Spleen (tissue), 11 donors: ENCODE measurements around the gene DNAJB6. TPM values are rescaled to one million over a fixed set of nuclear protein-coding genes. Genes with fewer than 3 reads are reported as not detected.

Source experiments
- DNase-seq: peaks from one replicate; pipeline ENCODE4 v3.0.0-alpha.2; 2020
- H3K27ac ChIP-seq, 8 donors: fragments of 200-600 bp; sonication (generic) in 7 of 8; 1 replicate in 4 of 8; 2 replicates in 4 of 8; pipeline versions ENCODE4 v1.5.0 to v1.8.0; 2016 to 2021; ENCODE audit warnings: inconsistent platforms in 4 of 8, mild to moderate bottlenecking in 4 of 8, moderate library complexity in 1 of 8
- H3K27me3 ChIP-seq, 7 donors: fragments of 200-600 bp; sonication (generic) in 6 of 7; replicated peaks in 1 of 7; 1 replicate in 4 of 7; 2 replicates in 3 of 7; pipeline versions ENCODE4 v1.5.0 to v1.8.0; 2016 to 2021; ENCODE audit warnings: inconsistent platforms in 3 of 7, mild to moderate bottlenecking in 1 of 7
- H3K36me3 ChIP-seq, 6 donors: fragments of 200-600 bp; sonication (generic) in 5 of 6; 1 replicate in 4 of 6; 2 replicates in 2 of 6; pipeline versions ENCODE4 v1.5.0 to v1.8.0; 2016 to 2021; ENCODE audit warnings: inconsistent platforms in 2 of 6
- H3K4me1 ChIP-seq, 6 donors: fragments of 200-600 bp; sonication (generic) in 5 of 6; 1 replicate in 3 of 6; 2 replicates in 3 of 6; pipeline versions ENCODE4 v1.5.0 to v1.8.0; 2016 to 2021; ENCODE audit warnings: inconsistent platforms in 3 of 6
- H3K4me3 ChIP-seq, 8 donors: fragments of 200-600 bp; sonication (generic) in 7 of 8; 1 replicate in 4 of 8; 2 replicates in 4 of 8; pipeline versions ENCODE4 v1.5.0 to v1.8.0; 2016 to 2021; ENCODE audit warnings: inconsistent platforms in 4 of 8, mild to moderate bottlenecking in 4 of 8, moderate library complexity in 2 of 8
- H3K9me3 ChIP-seq, 8 donors: fragments of 200-600 bp; sonication (generic) in 7 of 8; 1 replicate in 4 of 8; 2 replicates in 4 of 8; pipeline versions ENCODE4 v1.5.0 to v1.8.0; 2016 to 2021; ENCODE audit warnings: inconsistent platforms in 4 of 8
- CTCF ChIP-seq, 11 experiments: fragments of 200-600 bp in 7 of 11; fragments of 450-650 bp in 4 of 11; sonication (generic) in 4 of 11; IDR thresholded peaks in 8 of 11; conservative IDR thresholded peaks in 3 of 11; 1 replicate in 7 of 11; 2 replicates in 4 of 11; pipeline versions ENCODE4 v1.4.0 to v1.8.0; 2016 to 2021; ENCODE audit warnings: antibody characterized with exemption in 11 of 11, inconsistent platforms in 4 of 11, mild to moderate bottlenecking in 1 of 11
- POLR2A ChIP-seq, 3 donors: fragments of 450-650 bp; IDR thresholded peaks; one replicate each; pipeline ENCODE4 v1.5.1; 2017; ENCODE audit warnings: antibody characterized with exemption in 3 of 3, mild to moderate bottlenecking in 1 of 3
- POLR2AphosphoS5 ChIP-seq, 3 donors: sonication (generic); formaldehyde crosslinking; IDR thresholded peaks; one replicate each; pipeline ENCODE4 v1.5.1; 2017; ENCODE audit warnings: antibody characterized with exemption in 3 of 3
- WGBS, 5 donors: extraction: QIAGEN DNeasy Blood & Tissue Kit in 3 of 5; methylation state at CpG; one replicate each; pipeline versions ENCODE4 v1.1.5 to v1.1.7; 2013 to 2018; 5-methylcytosine and 5-hydroxymethylcytosine counted together
- intact Hi-C: fragments of 100-400 bp; cut with DNase I; formaldehyde crosslinking; loops from one replicate; pipeline ENCODE4 v1.15.0; 2023; ENCODE audit warnings: low total_unique reads
- polyA plus RNA-seq, 3 donors: library from polyadenylated mRNA; stranded (reverse); fragments of 200-250 nt; gene quantifications; one replicate each; pipeline ENCODE4 v1.2.1, GENCODE V29; 2013
- total RNA-seq, 7 donors: library from RNA; depleted of rRNA in 3 of 7; stranded (reverse); fragments of >200 nt in 3 of 7; fragmentation: NEBNext Ultra II Directional in 4 of 7; extraction: Animal tissue kit (Norgen Biotek cat#: 25700) in 4 of 7; gene quantifications; one replicate each; pipeline versions ENCODE4 v1.1.0 to v1.2.1, GENCODE V29; 2016 to 2021
- donor health status: healthy with polysubstance abuse.
- donor health status: DM: no; HTN: no; CAD: no; lungs with moderate emphysema.
- donor health status: DM: no; HTN: no; CAD: no.
- donor health status: Bipolar disorder and iron deficiency.
- donor health status: healthy.
- donor health status: DM: no; HTN: no; CAD: no.
- donor health status: DM: yes; HTN: yes; CAD: no.

Gene DNAJB6
- total and polyA plus RNA-seq, 10 donors = 37.7 to 115 (median 92.0) TPM

GRCh38 chr7:157409149-157409752 lies 72.4 kb downstream of the DNAJB6 start:
- peaks cover 0 to 96% (median 43%) of the 10 kb centered on the region in 6 donors for H3K36me3 ChIP-seq

GRCh38 chr7:157409753-157410727 lies 73.2 kb downstream of the DNAJB6 start:
- Histone ChIP-seq H3K9me3 (no peaks in the 10 kb centered on the region), H3K27ac (no peak overlapping the region), H3K27me3 (no peaks in the 10 kb centered on the region), H3K36me3 (peaks cover 0 to 100% (median 48%) of the 10 kb centered on the region in 6 donors), H3K4me3 (no peak overlapping the region), H3K4me1 (peaks cover 0 to 8% (median 6%) of the 10 kb centered on the region in 6 donors)
- WGBS, 5 donors = 95 to 98% (median 97%) methylated on average over 56 to 78 of the region's 78 CpGs
- TF ChIP-seq POLR2AphosphoS5 (IDR thresholded peaks at IDR 0.05) = peak in 1 of 3 donors; percentile 45
- no peak for TF ChIP-seq POLR2A (IDR thresholded peaks at IDR 0.05)
- DNase-seq = peak; percentile 73
- intact Hi-C loops = no loop called here

More at GRCh38 chr7:157409149-157409752, 72.4 kb downstream of the DNAJB6 start:
- Histone ChIP-seq H3K4me3 (no peak overlapping the region), H3K9me3 (no peaks in the 10 kb centered on the region), H3K27me3 (no peaks in the 10 kb centered on the region), H3K4me1 (peaks cover 0 to 16% (median 12%) of the 10 kb centered on the region in 6 donors), H3K27ac (no peak overlapping the region)
- TF ChIP-seq POLR2AphosphoS5 (IDR thresholded peaks at IDR 0.05) (no peak), CTCF (IDR thresholded peaks at IDR 0.05 in 8 of 11, conservative IDR thresholded peaks at IDR 0.05 in 3 of 11) (no peak), POLR2A (IDR thresholded peaks at IDR 0.05) (no peak)
- DNase-seq = no peak
- 92 to 95% (median 94%) methylated on average over 28 of the region's 28 CpGs for WGBS, 5 donors
- intact Hi-C loops = no loop called here

GRCh38 chr7:157410831-157411556 lies 74.2 kb downstream of the DNAJB6 start:
- Histone ChIP-seq H3K27me3 (no peaks in the 10 kb centered on the region), H3K4me1 (no peaks in the 10 kb centered on the region), H3K9me3 (no peaks in the 10 kb centered on the region), H3K27ac (no peak overlapping the region), H3K4me3 (no peak overlapping the region), H3K36me3 (peaks cover 0 to 100% (median 57%) of the 10 kb centered on the region in 6 donors)
- 93 to 96% (median 94%) methylated on average over 23 to 33 of the region's 33 CpGs for WGBS, 5 donors
- peak; percentile 54 for DNase-seq
- intact Hi-C loops = no loop called here
- TF ChIP-seq CTCF (IDR thresholded peaks at IDR 0.05 in 8 of 11, conservative IDR thresholded peaks at IDR 0.05 in 3 of 11) (no peak), POLR2AphosphoS5 (IDR thresholded peaks at IDR 0.05) (no peak), POLR2A (IDR thresholded peaks at IDR 0.05) (no peak)

GRCh38 chr7:157411580-157411979 lies 74.8 kb downstream of the DNAJB6 start:
- no peak overlapping the region for H3K4me3 ChIP-seq
- peaks cover 0 to 100% (median 59%) of the 10 kb centered on the region in 6 donors for H3K36me3 ChIP-seq
- DNase-seq = peak; percentile 63
- no peaks in the 10 kb centered on the region for H3K27me3 ChIP-seq
- 70 to 94% (median 83%) methylated on average over 14 to 19 of the region's 19 CpGs for WGBS, 5 donors
- intact Hi-C loops = no loop called here
- H3K27ac ChIP-seq = no peak overlapping the region
- no peaks in the 10 kb centered on the region for H3K9me3 ChIP-seq
- H3K4me1 ChIP-seq = no peaks in the 10 kb centered on the region
- TF ChIP-seq CTCF (IDR thresholded peaks at IDR 0.05 in 8 of 11, conservative IDR thresholded peaks at IDR 0.05 in 3 of 11) (no peak), POLR2AphosphoS5 (IDR thresholded peaks at IDR 0.05) (peak in 2 of 3 donors; percentile 11 to 23), POLR2A (IDR thresholded peaks at IDR 0.05) (no peak)
